Measurements from ENCODE around the gene DSCAM. TPM values are rescaled to one million over a fixed set of nuclear protein-coding genes. Genes with fewer than 3 reads are reported as not detected.

DSCAM gene
- total and polyA plus RNA-seq, 2 experiments from 2014 or later: 0.07 TPM; not detected in 1

- no peak overlapping the region for H3K4me3 Mint-ChIP-seq
- H3K9me3 Mint-ChIP-seq: peaks cover 77% of the 10 kb centered on the region
- Histone ChIP-seq H3F3A (replicated peaks; ENCODE audit: low read depth) (no peaks in the 10 kb centered on the region), H3K4me1 (ENCODE audit: insufficient read depth) (no peaks in the 10 kb centered on the region), H3K27ac (ENCODE audit: low read depth) (no peak overlapping the region), H3K4me3 (no peak overlapping the region), H4K20me1 (replicated peaks; ENCODE audit: insufficient read depth) (no peaks in the 10 kb centered on the region), H3K79me2 (replicated peaks; ENCODE audit: insufficient read depth) (no peaks in the 10 kb centered on the region), H3K9me2 (ENCODE audit: insufficient read depth) (no peaks in the 10 kb centered on the region), H3K4me2 (no peak overlapping the region), H3K27me3 (ENCODE audit: insufficient read depth) (no peaks in the 10 kb centered on the region), H3K36me3 (ENCODE audit: insufficient read depth) (no peaks in the 10 kb centered on the region), H2AFZ (no peak overlapping the region)
- no peak for ATAC-seq
- H3K36me3 Mint-ChIP-seq (ENCODE audit: low read depth): peaks cover 8% of the 10 kb centered on the region; the same call in 1 of the 3 replicates
- DNase-seq (ENCODE audit: low spot score): no peak
- H3K4me1 Mint-ChIP-seq: no peaks in the 10 kb centered on the region; the same call in 2 of the 3 replicates
- H3K27me3 Mint-ChIP-seq (ENCODE audit: insufficient read depth, low read depth, poor library complexity): no peaks in the 10 kb centered on the region
- TF ChIP-seq ETS1 (IDR thresholded peaks at IDR 0.05): no peak
- TF ChIP-seq STAT1 (IDR thresholded peaks at IDR 0.05; ENCODE audit: unreplicated experiment): no peak
- TF ChIP-seq REST (IDR thresholded peaks at IDR 0.05; ENCODE audit: unreplicated experiment): no peak
- no peak for TF ChIP-seq EZH2phosphoT487 (IDR thresholded peaks at IDR 0.05; ENCODE audit: unreplicated experiment)
- TF ChIP-seq NANOG (IDR thresholded peaks at IDR 0.05; ENCODE audit: borderline replicate concordance): no peak
- no peak for TF ChIP-seq ZNF114 (CRISPR knock-in tag; IDR thresholded peaks at IDR 0.05)
- TF ChIP-seq JUNB (IDR thresholded peaks at IDR 0.05; ENCODE audit: unreplicated experiment): no peak
- no peak for TF ChIP-seq EZH2 (IDR thresholded peaks at IDR 0.05; ENCODE audit: low read depth, unreplicated experiment)
- TF ChIP-seq POLR2AphosphoS5 (IDR thresholded peaks at IDR 0.05; ENCODE audit: low read depth): no peak
- TF ChIP-seq ZNF331 (CRISPR knock-in tag; IDR thresholded peaks at IDR 0.05; ENCODE audit: low read depth): no peak
- TF ChIP-seq CTCF (conservative IDR thresholded peaks at IDR 0.05; ENCODE audit: low read depth in 2 of 2): no peak
- no peak overlapping the region for H3K27ac Mint-ChIP-seq
These were observed 63.6 kb downstream of the DSCAM start for GRCh38 chr21:40783404-40783803.

Data from GM23338 (cell line).